ENCODE data around the gene OR1L6.

OR1L6 gene

DNA sequence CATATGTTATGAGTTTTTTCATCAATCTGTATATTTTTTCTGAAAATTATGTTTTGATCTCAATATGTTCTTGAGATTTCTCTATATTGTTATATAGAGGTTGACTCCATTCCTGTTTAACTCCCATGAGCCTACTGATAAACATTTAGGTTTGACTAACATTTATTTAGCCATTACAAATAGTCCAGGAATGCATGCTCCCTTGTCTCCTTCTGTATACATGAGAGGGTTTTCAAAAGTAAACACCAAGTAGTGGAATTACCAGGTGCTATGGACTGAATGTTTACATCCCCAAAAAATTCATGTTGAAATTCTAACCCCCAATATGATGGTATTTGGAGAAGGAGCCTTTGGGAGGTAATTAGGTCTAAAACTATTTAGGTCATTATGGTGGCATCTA, 43.2 kb downstream of the OR1L6 start:
- H3K27ac ChIP-seq (ENCODE audit: low read depth, low read length): no peak overlapping the region
- DNase-seq: peak in 1 of 2 donors; percentile 40

DNA sequence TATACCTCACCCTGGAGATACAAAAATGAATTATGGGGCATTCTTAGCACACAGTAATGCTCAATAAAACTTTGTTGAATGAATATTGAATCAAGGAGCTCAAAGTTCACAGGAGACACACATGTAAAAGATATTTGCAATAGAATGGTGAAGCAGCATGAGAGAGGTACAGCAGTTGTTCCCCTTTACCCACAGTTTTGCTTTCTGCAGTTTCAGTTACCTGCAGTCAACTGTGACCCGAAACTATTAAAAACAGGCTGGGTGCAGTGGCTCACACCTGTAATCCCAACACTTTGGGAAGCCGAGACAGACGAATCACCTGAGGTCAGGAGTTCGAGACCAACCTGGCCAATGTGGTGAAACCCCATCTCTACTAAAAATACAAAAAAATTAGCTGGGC, 44.2 kb downstream of the OR1L6 start:
- no CpG with 5 or more reads among the region's 4 CpGs for WGBS (ENCODE audit: extremely low coverage, insufficient coverage, insufficient read length)
- H3K9ac ChIP-seq (ENCODE audit: low read length): no peak overlapping the region

More for the DNA sequence above, 43.2 kb downstream of the OR1L6 start:
- no peaks in the 10 kb centered on the region for H3K79me1 ChIP-seq (ENCODE audit: low read length)
- no peak overlapping the region for H3K14ac ChIP-seq (ENCODE audit: low read length)
- H4K12ac ChIP-seq (ENCODE audit: low read depth, low read length): no peak overlapping the region
- H3K4me2 ChIP-seq (ENCODE audit: low read length): no peak overlapping the region
- H3K4me1 ChIP-seq (ENCODE audit: control insufficient read depth in 1 of 2, insufficient read depth in 2 of 2, low read length in 2 of 2): no peaks in the 10 kb centered on the region
- H3K9me3 ChIP-seq (ENCODE audit: insufficient read depth, low read depth, low read length): peaks cover 20% of the 10 kb centered on the region
- H3K18ac ChIP-seq (ENCODE audit: low read length): no peak overlapping the region
- H2AFZ ChIP-seq (ENCODE audit: insufficient read depth, low read length, poor library complexity): no peak overlapping the region
- no peak overlapping the region for H3K4ac ChIP-seq (ENCODE audit: low read depth, low read length)
- no peaks in the 10 kb centered on the region for H3K79me2 ChIP-seq (ENCODE audit: control insufficient read depth, insufficient read depth, low read length, poor library complexity)
- H2BK5ac ChIP-seq (ENCODE audit: low read depth, low read length, poor library complexity): no peak overlapping the region
- H4K91ac ChIP-seq (ENCODE audit: low read depth, low read length): no peak overlapping the region
- H2BK12ac ChIP-seq (ENCODE audit: low read length): no peak overlapping the region
- no peaks in the 10 kb centered on the region for H3K36me3 ChIP-seq (ENCODE audit: control insufficient read depth in 1 of 2, insufficient read depth in 2 of 2, low read length in 2 of 2)
- H3K4me3 ChIP-seq (ENCODE audit: low read depth, low read length): no peak overlapping the region
- no peak overlapping the region for H2BK120ac ChIP-seq (ENCODE audit: insufficient read depth, low read length, poor library complexity)
- no peak overlapping the region for H2AK5ac ChIP-seq (ENCODE audit: low read length)
- no peak overlapping the region for H4K8ac ChIP-seq (ENCODE audit: low read depth, low read length)
- no peaks in the 10 kb centered on the region for H3K27me3 ChIP-seq (ENCODE audit: insufficient read depth, low read length)
- no peak overlapping the region for H3K23ac ChIP-seq (ENCODE audit: low read length)
- no peak overlapping the region for H3K9ac ChIP-seq (ENCODE audit: low read length)

DNA sequence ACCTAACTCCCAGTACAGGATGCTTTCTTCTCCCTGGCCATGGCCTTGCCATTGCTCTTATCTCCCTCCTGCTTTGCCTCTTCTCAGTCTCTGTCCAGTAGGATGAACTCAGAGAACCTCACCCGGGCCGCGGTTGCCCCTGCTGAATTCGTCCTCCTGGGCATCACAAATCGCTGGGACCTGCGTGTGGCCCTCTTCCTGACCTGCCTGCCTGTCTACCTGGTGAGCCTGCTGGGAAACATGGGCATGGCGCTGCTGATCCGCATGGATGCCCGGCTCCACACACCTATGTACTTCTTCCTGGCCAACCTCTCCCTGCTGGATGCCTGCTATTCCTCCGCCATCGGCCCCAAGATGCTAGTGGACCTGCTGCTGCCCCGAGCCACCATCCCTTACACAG, 46.7 kb downstream of the OR1L6 start, which contains the start of gene OR5C1:
Gene OR5C1, plus strand, starts transcription at position 103 of the 400 bp plus-strand sequence. Its CDS starts 0 bp downstream, at position 103.
- H3K79me1 ChIP-seq (ENCODE audit: low read length): no peaks in the 10 kb centered on the region
- H3K27me3 ChIP-seq (ENCODE audit: insufficient read depth, low read length): no peaks in the 10 kb centered on the region
- H3K9ac ChIP-seq (ENCODE audit: low read length): no peak within 1 kb of the TSS
- H3K4me2 ChIP-seq (ENCODE audit: low read length): no peak within 1 kb of the TSS
- no peak within 1 kb of the TSS for H4K12ac ChIP-seq (ENCODE audit: low read depth, low read length)
- peaks cover 20% of the 10 kb centered on the region for H3K9me3 ChIP-seq (ENCODE audit: insufficient read depth, low read depth, low read length)
- H3K4me3 ChIP-seq (ENCODE audit: low read depth, low read length): no peak within 1 kb of the TSS
- H3K14ac ChIP-seq (ENCODE audit: low read length): no peak within 1 kb of the TSS
- no peak within 1 kb of the TSS for H4K8ac ChIP-seq (ENCODE audit: low read depth, low read length)
- no peaks in the 10 kb centered on the region for H3K36me3 ChIP-seq (ENCODE audit: control insufficient read depth in 1 of 2, insufficient read depth in 2 of 2, low read length in 2 of 2)
- no CpG with 5 or more reads among the region's 12 CpGs for WGBS (ENCODE audit: extremely low coverage, insufficient coverage, insufficient read length)
- H3K4ac ChIP-seq (ENCODE audit: low read depth, low read length): no peak within 1 kb of the TSS
- H4K91ac ChIP-seq (ENCODE audit: low read depth, low read length): no peak within 1 kb of the TSS
- no peaks in the 10 kb centered on the region for H3K79me2 ChIP-seq (ENCODE audit: control insufficient read depth, insufficient read depth, low read length, poor library complexity)
- H2BK12ac ChIP-seq (ENCODE audit: low read length): no peak within 1 kb of the TSS
- H2BK5ac ChIP-seq (ENCODE audit: low read depth, low read length, poor library complexity): no peak within 1 kb of the TSS
- DNase-seq: no peak
- H2BK120ac ChIP-seq (ENCODE audit: insufficient read depth, low read length, poor library complexity): no peak within 1 kb of the TSS
- H3K18ac ChIP-seq (ENCODE audit: low read length): no peak within 1 kb of the TSS
- H3K4me1 ChIP-seq (ENCODE audit: control insufficient read depth in 1 of 2, insufficient read depth in 2 of 2, low read length in 2 of 2): no peaks in the 10 kb centered on the region
- H3K23ac ChIP-seq (ENCODE audit: low read length): no peak within 1 kb of the TSS
- no peak within 1 kb of the TSS for H2AFZ ChIP-seq (ENCODE audit: insufficient read depth, low read length, poor library complexity)
- no peak within 1 kb of the TSS for H2AK5ac ChIP-seq (ENCODE audit: low read length)
- H3K27ac ChIP-seq (ENCODE audit: low read depth, low read length): no peak within 1 kb of the TSS

More for the DNA sequence above, 44.2 kb downstream of the OR1L6 start:
- H2AFZ ChIP-seq (ENCODE audit: insufficient read depth, low read length, poor library complexity): no peak overlapping the region
- peaks cover 23% of the 10 kb centered on the region for H3K9me3 ChIP-seq (ENCODE audit: insufficient read depth, low read depth, low read length)
- H4K8ac ChIP-seq (ENCODE audit: low read depth, low read length): no peak overlapping the region
- no peaks in the 10 kb centered on the region for H3K27me3 ChIP-seq (ENCODE audit: insufficient read depth, low read length)
- no peak overlapping the region for H4K91ac ChIP-seq (ENCODE audit: low read depth, low read length)
- H3K4me3 ChIP-seq (ENCODE audit: low read depth, low read length): no peak overlapping the region
- no peak overlapping the region for H3K23ac ChIP-seq (ENCODE audit: low read length)
- H3K36me3 ChIP-seq (ENCODE audit: control insufficient read depth in 1 of 2, insufficient read depth in 2 of 2, low read length in 2 of 2): no peaks in the 10 kb centered on the region
- no peak overlapping the region for H2BK120ac ChIP-seq (ENCODE audit: insufficient read depth, low read length, poor library complexity)
- no peaks in the 10 kb centered on the region for H3K79me2 ChIP-seq (ENCODE audit: control insufficient read depth, insufficient read depth, low read length, poor library complexity)
- no peak overlapping the region for H3K4me2 ChIP-seq (ENCODE audit: low read length)
- H3K4ac ChIP-seq (ENCODE audit: low read depth, low read length): no peak overlapping the region
- H3K79me1 ChIP-seq (ENCODE audit: low read length): no peaks in the 10 kb centered on the region
- no peak overlapping the region for H2BK5ac ChIP-seq (ENCODE audit: low read depth, low read length, poor library complexity)
- H3K14ac ChIP-seq (ENCODE audit: low read length): no peak overlapping the region
- no peaks in the 10 kb centered on the region for H3K4me1 ChIP-seq (ENCODE audit: control insufficient read depth in 1 of 2, insufficient read depth in 2 of 2, low read length in 2 of 2)
- no peak overlapping the region for H2BK12ac ChIP-seq (ENCODE audit: low read length)
- no peak overlapping the region for H3K18ac ChIP-seq (ENCODE audit: low read length)
- no peak overlapping the region for H3K27ac ChIP-seq (ENCODE audit: low read depth, low read length)
- no peak overlapping the region for H2AK5ac ChIP-seq (ENCODE audit: low read length)
- no peak overlapping the region for H4K12ac ChIP-seq (ENCODE audit: low read depth, low read length)
- no peak for DNase-seq

DNA sequence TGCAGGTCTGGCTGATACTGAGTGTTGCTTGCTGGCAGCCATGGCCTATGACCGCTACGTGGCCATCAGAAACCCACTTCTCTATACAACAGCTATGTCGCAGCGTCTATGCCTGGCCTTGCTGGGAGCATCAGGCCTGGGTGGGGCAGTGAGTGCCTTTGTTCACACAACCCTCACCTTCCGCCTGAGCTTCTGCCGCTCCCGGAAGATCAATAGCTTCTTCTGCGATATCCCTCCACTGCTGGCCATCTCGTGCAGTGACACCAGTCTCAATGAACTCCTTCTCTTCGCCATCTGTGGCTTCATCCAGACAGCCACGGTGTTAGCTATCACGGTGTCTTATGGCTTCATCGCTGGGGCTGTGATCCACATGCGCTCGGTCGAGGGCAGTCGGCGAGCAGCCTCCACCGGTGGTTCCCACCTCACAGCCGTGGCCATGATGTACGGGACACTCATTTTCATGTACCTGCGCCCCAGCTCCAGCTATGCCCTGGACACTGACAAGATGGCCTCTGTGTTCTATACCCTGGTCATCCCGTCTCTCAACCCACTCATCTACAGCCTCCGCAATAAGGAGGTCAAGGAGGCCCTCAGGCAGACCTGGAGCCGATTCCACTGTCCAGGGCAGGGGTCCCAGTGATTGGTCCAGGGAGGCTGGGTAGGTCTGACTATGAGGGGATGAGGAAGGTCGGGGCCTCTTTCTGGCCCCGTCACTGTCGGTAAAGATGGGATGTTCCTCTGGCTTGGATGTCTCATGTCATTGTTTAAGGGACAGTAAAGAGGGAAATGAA, 47.3 kb downstream of the OR1L6 start:
- WGBS (ENCODE audit: extremely low coverage, insufficient coverage, insufficient read length): no CpG with 5 or more reads among the region's 28 CpGs
- Histone ChIP-seq H3K4me2 (ENCODE audit: low read length) (no peak overlapping the region), H3K18ac (ENCODE audit: low read length) (no peak overlapping the region), H2BK5ac (ENCODE audit: low read depth, low read length, poor library complexity) (no peak overlapping the region), H3K79me2 (ENCODE audit: control insufficient read depth, insufficient read depth, low read length, poor library complexity) (no peaks in the 10 kb centered on the region), H2AK5ac (ENCODE audit: low read length) (no peak overlapping the region), H3K4me1 (ENCODE audit: control insufficient read depth in 1 of 2, insufficient read depth in 2 of 2, low read length in 2 of 2) (no peaks in the 10 kb centered on the region), H4K8ac (ENCODE audit: low read depth, low read length) (no peak overlapping the region), H3K4me3 (ENCODE audit: low read depth, low read length) (no peak overlapping the region), H3K14ac (ENCODE audit: low read length) (no peak overlapping the region), H4K91ac (ENCODE audit: low read depth, low read length) (no peak overlapping the region), H3K36me3 (ENCODE audit: control insufficient read depth in 1 of 2, insufficient read depth in 2 of 2, low read length in 2 of 2) (no peaks in the 10 kb centered on the region), H3K9me3 (ENCODE audit: insufficient read depth, low read depth, low read length) (peaks cover 22% of the 10 kb centered on the region), H2AFZ (ENCODE audit: insufficient read depth, low read length, poor library complexity) (no peak overlapping the region), H2BK12ac (ENCODE audit: low read length) (no peak overlapping the region), H3K27ac (ENCODE audit: low read depth, low read length) (no peak overlapping the region), H3K9ac (ENCODE audit: low read length) (no peak overlapping the region), H3K23ac (ENCODE audit: low read length) (no peak overlapping the region), H4K12ac (ENCODE audit: low read depth, low read length) (no peak overlapping the region), H3K27me3 (ENCODE audit: insufficient read depth, low read length) (no peaks in the 10 kb centered on the region), H2BK120ac (ENCODE audit: insufficient read depth, low read length, poor library complexity) (no peak overlapping the region), H3K79me1 (ENCODE audit: low read length) (no peaks in the 10 kb centered on the region), H3K4ac (ENCODE audit: low read depth, low read length) (no peak overlapping the region)
- DNase-seq: no peak
